Kidney glomerular epithelial cell (primary cell): ENCODE measurements around the gene CDCP2.
"Not testable (repeated sequence)": the region's sequence is repeated elsewhere in the genome, so short reads cannot be mapped to it uniquely, and the experiment has no call there.

Experiments used
- DNase-seq: peaks from one replicate; lab custom pipeline; 2025; lab: John Stamatoyannopoulos, UW

The CDCP2 gene

DNA sequence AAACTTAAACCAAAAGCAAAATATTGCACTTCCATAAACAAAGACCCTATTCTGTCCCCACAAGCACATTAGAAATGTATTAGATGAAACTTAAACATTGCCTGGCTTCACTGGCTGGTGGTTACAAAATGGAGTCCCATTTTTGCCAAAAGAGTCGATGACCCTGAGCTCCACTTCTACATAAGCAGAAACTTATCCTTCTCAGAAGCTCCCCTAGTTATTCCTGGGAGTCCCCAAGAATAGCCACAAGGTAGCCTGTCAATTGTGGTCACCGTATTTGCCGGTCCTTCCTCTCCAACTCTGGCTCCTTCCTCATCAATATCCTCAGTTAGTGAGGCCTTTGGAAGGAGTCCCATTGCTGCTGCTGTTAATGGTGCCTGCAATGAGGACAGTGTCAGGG is 37.3 kb downstream of the CDCP2 start:
- no peak for DNase-seq

DNA sequence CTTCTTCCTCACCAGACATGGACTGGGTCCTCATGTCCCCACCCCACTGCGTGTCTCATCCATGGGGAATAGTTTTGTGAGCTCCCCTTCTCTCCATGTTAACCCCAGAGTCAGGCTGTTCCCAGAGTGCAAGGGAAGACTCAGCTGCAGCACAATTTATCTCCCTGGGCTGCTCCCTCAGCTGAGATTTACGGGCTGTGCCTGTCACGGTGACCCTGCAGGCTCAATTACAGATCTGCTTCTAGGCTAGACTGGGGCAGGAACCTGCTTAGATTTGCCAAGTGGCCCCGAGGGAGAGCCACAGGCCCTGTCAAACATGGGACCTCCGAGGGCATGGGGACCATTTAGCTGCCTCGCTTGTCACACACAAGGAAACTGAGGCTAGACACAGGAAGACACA is 37.8 kb downstream of the CDCP2 start:
- DNase-seq, result no peak

DNA sequence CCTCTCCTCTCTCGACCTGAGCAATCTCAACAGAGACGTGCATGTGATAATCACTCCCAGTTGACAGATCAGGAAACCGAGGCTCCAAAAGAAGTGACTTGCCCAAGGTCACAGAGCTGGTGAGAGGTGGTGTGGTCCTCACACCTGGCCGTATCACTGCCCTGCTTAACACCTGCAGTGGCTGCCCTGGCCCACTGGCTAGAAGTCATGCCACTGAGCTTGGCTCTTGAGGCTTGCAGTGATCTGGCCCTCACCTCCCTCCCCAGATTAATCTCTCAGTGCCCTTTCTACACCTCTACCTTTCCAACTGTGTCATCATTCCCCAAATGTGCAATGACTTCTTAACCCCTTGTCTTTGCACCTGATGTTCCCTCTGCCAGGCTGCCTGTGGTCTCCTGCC is 38.8 kb downstream of the CDCP2 start:
- DNase-seq, result no peak

DNA sequence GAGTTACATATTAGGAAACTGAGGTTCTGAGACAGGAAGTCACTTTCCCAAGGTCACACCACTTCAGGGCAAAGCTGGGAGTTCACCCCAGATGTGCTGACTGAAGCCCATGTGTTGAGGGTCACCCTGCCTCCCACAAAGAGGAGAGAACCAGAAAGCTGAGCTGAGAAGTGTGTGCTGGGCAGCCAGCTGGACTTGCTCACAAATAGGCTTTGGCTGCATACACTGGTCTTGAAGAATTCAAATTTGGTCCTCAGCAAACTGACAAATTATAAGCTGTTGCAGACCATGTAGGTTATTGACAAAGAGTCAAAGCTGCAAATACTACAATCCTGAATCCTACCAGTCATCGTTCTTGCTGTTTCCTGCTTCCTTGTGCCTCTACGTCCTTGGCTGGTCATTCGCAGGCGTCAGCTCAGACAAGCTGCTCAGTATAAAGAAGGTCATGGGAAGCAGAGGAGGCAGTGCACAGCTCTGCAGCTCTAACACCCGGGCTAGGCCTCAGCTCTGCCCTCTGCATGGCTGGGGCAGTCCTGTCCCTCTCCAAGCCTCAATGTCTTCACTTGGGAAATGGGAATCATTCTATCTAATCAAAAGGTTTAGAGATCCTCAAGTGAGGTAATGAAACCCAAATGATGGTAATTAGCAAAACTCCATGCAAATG is 40.0 kb downstream of the CDCP2 start:
- no peak for DNase-seq

DNA sequence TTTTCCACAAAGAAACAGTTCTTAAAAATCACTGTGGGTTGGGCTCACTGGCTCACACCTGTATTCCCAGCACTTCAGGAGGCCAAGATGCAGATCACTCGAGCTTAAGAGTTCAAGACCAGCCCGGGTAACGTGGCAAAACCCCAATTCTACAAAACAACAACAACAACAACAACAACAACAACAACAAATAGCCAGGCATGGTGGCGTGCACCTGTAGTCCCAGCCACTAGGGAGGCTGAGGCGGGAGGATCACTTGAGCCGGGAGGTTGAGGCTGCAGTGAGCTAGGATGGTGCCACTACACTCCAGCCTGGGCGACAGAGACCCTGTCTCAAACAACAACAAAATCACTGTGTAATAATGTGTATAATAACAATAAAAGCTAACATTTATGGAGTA is 40.8 kb downstream of the CDCP2 start:
- DNase-seq, result no peak

DNA sequence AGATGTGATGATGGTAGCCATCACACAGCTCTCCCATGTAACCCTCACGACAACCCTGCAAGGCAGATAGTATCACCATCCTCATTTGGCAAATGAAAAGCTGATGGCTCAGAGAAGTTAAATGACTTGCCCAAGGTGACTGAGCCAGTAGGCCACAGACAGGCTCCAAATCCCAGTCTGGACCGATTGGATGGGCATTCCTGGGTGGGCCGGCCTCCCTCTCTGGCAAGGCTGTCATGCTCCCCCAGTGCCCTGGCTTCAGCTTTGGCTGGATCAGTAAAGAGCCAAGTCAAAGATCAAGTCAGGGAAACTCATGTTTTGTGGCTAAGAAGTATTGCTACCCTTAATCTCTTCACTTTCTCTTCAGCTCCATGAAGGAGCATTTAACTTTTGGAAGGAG is 41.2 kb downstream of the CDCP2 start:
- no peak for DNase-seq

DNA sequence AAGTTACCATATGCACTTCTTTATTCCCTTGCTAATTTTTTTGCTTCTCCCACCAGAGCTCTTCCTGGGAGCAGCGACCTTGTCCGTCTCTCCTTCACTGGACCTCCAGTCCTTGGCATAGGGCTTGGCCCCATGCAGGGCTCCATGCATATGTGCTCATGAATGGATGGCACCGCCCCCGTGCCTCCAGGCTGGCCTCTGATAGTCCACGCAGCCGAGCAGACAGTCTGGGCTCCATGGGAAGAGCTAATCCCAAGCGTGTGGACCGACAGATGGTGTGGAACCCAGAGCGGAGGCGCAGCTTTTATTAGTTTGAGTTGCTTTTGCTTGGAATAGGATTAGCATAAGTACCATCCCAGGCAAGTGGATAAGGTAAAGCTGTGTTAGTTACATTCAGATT is 41.8 kb downstream of the CDCP2 start:
- no peak for DNase-seq

DNA sequence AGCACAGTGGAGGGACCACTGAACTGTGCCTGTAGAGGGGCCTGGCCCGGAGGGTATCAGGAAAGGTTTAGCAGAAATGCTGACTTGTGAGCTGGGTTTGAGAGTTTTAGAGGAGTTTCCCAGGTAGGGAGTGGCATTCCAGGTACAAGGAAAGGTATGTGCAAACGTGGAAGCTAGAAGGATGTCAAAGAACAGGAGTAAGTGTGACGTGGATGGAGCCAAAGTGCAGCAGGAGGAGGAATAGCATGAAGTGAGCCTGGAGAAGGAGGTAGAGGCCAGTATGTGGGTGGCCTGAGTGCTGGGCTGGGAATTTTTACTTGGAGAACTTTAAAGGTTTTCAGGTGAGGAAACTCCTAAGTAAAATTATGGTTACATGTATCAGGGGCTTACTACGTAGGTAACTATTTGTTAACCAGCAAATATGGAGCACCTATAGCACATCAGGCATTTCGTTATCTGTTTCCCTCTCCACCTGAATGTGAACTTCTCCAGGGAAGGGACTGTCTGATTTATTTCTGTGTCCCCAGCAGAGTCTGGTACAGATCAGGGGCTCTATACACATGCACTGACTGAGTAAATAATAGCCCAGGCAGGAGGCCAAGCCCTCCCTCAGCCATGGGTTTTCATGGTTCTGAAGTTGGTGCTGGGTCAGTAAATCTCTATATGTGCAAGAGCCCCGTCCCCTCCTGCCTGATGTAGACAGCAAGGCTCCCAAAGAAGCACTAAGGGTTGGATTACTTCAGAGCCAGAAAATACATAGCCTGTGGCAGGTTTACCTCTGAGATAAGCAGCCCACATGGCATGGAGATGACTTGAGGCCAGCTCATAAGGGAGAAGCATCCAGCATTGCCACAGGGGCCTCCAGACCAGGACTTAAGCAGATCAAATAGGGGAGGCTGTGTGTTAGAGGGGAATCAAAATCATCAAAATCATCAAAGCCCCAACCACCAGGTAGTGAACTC is 43.4 kb downstream of the CDCP2 start:
- no peak for DNase-seq

DNA sequence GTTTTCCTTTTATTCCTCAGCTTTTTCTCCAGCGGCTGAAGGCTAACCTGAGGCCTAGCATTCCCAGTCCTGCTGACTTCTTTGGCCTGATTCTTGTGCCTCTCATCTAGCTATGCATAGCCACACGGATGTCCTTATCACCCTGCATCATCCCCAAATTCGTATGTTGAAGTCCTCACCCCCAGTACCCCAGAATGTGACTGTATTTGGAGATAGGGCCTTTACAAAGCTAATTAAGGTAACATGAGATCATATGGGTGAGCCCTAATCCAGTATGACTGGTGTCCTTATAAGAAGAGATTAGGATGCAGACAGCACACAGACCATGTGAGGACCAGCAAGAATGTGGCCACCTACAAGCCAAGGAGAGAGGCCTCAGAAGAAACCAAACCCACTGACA is 44.6 kb downstream of the CDCP2 start:
- DNase-seq, result no peak

DNA sequence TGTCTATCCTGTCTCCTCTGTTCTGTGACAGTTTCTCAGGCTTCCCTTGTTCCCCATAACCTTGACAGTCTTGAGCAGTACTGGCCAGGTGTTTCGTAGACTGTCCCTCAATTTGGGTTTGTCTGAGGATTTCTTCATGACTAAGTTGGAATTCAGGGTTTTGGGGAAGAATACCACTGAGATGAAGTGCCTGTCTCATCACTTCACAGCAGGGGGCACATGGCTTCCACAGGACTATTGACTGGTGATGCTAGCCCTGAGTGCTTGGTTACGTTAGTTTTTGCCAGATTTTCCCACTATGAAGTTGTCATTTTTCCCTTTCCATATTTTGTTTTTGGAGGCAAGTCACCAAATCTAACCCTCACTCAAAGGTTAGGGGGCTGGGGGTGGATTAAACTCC is 45.7 kb downstream of the CDCP2 start:
- no peak for DNase-seq

DNA sequence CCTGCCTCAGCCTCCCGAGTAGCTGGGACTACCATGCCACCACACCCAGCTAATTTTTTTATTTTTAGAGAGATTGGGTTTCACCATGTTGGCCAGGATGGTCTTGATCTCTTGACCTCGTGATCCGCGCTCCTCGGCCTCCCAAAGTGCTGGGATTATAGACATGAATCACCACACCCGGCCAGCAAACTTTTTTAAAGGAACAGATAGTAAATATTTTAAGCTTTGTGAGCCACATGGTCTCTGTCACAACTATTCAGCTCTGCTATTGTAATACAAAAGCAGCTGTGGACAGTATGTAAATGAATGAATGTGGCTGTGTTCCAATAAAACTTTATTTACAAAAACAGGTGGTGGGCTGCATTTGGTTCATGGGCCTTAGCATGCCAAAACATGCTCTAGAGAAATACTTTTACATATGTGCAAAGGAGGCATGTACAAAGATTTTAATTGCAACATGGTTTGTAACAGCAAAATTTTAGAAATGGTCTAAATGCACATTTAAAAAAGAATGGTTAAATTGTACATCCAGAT is 47.0 kb downstream of the CDCP2 start:
- no peak for DNase-seq

DNA sequence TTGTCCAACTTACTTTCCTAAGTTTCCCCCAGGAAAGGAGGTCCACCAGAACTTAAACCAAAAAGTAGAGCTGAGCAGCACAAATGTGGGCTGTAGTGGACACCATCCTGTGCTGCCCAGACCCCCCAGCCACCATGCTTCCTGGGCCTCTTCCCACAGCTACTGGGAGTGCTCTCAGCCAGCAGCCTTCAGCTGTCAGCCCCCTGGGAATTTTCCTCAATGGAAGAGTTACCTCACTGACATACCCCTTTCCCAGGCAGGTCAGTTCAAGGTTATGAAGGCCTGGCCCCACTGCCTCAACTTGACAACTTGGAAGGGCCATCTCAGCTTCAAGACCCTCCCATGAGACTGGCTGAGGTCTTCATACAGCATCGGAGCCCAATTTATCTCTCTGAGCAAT is 47.7 kb downstream of the CDCP2 start:
- DNase-seq, result no peak

DNA sequence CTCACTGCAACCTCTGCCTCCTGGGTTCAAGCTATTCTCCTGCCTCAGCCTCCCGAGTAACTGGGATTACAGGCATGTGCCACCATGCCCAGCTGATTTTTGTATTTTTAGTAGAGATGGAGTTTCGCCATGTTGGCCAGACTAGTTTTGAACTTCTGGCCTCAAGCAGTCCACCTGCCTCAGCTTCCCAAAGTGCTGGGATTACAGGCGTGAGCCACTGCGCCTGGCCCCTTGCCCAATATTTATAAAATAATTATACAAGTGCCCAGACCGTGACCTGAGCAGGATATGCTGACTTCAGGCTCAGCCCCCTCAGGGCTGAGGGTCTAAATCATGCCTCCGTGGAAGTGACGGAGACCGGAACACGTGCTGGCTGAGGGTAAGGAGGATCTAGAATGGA is 48.2 kb downstream of the CDCP2 start:
- DNase-seq, result not testable (repeated sequence)

DNA sequence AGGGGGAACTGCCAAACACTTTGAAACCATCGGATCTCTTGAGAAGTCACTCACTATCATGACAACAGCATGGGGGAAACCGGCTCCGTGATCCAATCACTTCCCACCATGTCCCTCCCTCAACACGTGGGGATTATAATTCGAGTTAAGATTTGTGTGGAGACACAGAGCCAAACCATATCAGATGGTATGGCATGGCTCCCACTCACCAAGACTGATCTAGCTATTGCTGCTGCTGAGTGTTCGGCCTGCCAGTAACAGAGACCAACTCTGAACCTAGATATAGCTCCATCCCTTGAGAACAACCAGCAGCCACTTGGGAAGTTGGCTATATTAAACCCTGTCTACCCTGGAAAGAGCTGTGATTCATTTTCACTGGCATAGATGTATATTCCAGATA is 49.4 kb downstream of the CDCP2 start:
- no peak for DNase-seq

DNA sequence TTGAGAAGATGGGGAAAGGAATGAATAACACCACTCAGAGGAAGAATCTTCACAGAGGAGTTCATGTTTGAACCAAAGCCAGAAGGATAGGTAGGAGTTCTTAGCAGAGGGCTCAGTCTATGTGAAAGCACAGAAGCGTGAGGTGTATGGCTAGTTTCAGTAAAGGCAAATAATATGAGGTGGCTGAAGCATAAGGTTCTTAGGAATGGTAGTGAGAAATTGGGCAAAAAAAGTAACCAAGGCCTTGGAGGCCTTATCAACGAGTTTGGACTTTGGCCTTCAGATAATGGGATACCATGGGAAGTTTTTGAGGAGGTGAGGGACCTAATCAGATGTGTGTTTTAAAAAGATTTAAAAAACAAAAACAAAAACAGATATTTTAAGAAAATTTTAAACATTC is 52.3 kb downstream of the CDCP2 start:
- no peak for DNase-seq

DNA sequence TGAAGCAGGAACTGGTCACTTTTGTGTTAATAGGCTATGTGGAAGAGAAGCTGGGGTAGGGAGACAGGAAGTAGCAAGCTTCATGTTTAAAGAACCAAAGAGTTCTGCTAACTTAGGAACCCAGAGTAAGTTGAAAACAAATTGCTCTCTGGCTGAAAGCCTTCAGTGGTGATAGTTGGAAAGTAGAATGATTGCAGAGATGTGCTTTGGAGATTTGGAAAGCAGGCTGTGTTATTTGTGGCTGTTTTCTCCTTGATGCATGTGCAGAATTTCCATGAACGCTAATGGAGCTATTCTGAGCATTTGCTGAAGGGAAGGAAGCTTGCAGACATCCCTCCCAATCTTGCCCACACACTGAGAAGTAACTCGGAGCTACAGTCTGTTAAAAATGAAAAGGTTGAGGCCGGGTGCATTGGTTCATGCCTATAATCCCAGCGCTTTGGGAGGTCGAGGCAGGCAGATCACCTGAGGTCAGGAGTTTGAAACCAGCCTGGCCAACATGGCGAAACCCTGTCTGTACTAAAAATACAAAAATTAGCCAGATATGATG is 53.7 kb downstream of the CDCP2 start:
- no peak for DNase-seq

DNA sequence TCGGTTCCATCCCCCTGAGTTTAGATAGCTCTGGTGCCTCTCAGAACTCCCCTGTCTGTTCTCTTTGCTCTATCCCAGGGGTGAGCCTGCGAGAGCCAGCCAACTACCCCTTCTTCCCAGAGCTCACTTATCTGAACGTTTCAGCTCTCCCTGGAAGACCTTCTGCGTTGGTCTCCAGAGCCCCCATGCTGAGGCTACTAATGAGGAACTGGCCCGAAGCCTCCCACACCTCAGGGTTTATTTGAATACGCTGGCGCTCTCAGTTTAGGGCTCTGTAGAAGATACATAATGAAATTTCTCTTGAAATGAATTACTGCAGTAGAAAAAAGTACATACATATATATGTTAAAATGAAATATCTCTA is 55.9 kb downstream of the CDCP2 start:
- no peak for DNase-seq

DNA sequence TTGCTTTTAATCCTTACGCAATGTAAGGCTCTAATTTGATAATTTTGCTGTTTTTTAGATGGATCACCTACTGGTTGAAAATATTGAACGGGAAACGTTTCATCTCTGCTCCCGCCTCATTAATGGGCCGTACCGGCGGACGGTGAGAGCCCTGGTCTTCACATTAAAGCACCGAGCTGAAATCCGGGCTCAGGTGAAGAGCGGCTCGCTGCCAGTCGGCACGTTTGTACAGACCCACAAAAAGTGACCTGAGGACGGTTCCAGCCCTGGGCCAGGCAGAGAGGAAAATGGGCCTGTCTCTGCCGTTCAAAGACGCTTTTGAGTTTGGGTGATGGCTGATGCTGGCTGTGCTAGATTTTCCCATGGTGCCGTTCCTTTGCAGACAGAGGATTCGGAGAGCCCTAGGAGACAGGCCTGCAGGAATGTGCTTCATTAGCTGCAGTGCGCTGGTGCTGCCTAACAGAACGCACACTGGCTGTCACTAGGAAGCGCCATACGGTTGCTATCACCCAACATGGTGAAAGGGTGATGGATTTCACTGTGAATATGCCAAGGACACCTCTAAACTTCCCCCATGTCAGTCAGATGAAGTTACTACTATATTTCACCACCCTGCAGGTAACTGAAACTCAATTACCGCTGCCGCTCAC is 56.4 kb downstream of the CDCP2 start:
- DNase-seq, result no peak

DNA sequence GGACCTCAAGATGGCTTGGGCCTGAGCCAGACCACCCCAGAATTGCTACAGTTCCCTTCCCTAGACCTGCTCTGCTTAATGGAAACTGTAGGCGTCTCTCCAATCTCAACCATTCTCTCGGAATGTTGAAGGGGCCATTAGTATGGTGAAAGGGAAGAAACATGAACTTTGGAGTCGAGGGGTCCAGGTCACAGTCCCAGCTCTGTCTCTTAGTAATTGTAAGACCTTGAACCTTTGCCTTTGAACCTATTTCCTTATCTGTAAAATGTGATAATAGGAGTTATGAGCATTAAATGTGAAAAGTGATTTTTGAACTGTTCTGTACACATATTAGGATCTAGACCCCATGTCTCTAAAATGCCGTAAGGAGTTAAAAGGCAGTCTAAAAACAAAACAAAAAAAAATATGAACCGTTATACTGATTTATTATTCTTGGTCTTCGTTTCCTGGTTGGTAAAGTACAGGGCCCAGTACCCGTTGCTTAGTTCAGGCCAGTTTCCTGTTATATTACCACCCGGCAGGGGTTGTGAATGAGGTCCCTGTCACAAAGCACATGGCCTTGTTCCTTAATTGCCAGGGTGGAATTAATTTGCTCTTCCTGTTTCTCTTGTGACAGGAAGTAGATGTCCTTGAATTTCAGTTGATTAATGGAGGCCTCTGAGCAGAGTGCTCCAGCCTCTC is 57.1 kb downstream of the CDCP2 start:
- DNase-seq, result no peak

DNA sequence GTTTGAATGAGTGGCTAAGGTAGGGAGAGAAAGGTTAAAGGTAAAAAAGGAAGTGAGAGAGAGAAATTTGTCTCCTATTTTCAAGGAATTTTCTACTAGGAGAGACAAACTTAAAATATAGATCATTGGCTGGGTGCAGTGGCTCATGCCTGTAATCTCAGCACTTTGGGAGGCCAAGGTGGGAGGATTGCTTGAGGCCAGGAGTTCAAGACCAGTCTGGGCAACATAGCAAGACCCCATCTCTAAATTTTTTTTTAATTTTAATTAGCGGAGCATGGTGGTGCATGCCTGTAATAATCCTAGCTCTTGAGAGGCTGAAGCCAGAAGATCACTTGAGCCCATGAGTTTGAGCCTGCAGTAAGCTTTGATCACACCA is 58.1 kb downstream of the CDCP2 start:
- DNase-seq, result not testable (repeated sequence)

DNA sequence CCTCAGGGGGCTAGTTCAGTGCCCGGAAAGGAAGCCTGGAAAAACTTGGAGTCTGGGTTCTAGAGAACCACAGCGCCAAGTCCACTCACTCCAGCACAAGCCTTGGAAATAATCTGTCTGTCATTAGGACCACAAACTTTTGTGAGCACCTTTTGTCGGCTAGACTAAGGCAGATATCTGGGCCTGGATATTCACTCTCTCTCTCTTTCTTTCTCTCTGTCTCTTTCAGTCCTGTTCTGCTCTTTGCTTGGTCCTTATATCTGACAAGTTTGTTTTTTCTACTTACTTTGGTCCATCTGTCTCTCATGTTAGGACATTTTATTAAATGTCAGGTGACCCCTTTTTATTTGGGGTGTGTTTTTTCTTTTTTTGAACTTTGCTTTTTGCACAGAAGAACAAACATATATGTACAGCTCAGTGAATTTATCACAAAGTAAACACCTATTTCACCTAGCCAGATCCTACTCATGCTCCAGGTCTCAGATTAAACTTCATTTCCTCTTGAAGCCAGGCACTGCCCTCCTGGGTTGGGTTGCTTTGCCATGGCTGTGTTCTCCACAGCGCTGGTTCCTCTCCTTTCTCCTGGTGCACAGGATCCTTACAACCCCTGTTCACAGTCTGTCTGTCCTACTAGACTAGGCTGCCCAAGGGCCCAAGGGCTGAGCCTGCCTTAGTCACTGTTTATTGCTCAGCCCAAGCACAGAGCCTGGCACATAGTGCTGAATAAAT is 58.6 kb downstream of the CDCP2 start:
- no peak for DNase-seq
